ENCODE results near the gene NASP.
A peak's percentile ranks its signal among the peaks of the same experiment; 100 is the strongest.

The NASP gene

DNA sequence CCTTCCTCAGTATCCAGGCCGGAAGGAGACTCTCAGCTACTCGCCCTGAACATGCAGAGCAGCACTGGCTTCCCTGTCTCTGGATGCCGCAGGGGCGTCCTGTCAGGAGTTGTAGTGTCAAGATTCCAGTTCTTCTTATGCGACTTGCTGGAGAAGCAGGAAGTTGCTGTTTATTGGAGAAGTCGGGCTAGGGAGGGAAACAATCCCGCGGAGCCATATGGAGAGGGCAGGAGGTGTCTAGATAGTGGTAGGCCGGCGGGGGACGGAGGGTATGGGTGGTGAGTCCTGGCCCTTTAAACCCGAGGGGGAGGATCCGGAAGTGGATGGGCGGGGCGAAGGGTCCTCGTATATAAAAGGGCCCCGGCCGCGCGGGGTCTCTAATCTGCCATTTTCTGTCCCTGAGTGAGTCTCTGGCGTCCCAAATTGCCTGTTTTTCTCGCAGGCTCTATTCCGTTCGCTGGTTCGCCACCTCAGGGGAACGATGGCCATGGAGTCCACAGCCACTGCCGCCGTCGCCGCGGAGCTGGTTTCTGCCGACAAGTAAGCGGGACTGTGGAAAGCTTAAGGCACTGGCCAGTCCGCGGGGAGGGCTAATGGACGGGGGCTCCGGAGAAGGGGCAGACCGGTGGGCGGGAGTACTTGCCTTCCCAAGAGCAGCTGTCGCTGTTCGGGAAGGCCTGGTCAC lies at the start of gene NASP:
Gene NASP (plus strand): TSS at position 376 of the 685 bp plus-strand sequence. CDS start 106 bp downstream, at position 482.
- DNase-seq (ENCODE audit: low read depth in 2 of 2) = peak; percentile 84 to 85

DNA sequence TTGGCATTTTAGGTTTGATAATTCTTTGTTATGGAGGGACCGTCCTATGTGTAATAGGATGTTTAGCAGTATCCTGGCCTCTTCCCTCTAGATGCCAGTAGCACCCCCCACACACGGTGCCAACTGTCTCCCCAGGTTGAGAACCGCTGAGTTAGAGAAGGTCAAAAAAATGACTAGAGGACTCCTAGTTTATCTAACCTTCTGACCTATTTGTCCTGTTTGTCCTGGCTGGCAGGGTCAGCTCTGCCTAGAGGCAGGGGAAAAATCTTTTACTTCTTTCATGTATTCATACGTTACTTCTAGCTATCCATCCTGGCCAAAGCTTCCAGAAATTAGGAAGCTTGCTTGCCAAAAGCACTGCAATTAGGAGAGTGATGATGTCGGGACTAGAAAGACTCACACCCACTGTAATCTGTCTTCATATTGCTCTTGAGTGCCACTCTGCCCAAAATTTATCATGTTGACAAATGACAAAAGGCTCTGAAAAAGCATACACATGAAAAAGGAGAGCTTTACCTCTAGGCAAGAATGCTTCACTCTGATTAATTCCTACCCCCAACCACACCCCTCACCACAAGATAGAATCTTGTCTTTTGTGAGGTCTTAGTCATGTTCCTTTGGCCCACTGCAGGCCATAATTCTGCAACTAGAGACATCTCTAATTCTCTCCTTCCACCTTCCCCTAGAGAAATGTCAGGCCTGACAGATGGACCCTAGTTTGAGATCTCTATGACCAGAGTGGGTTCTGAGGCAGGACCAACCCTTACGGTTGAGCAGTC lies 47.7 kb upstream of the NASP start:
- DNase-seq (ENCODE audit: low read depth in 2 of 2) = no peak

- no peak for DNase-seq (ENCODE audit: low read depth in 2 of 2)
Measured at GRCh38 chr1:45536886-45537285, 47.0 kb upstream of the NASP start.

DNA sequence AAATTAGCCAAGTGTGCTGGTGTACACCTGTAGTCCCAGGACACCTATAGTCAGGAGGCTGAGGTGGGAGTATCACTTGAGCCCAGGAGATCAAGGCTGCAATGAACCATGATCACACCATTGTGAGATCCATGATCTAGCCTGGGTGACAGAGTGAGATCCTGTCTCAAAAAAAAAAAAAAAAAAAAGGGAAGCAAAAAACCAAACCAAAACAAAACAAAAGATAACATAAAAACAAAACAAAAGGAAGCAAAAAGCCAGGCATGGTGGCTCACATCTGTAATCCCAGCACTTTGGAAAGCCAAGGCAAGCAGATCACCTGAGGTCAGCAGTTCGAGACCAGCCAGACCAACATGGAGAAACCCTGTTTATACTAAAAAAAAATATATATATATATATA lies 42.6 kb upstream of the NASP start:
- DNase-seq (ENCODE audit: low read depth in 2 of 2) = no peak

DNA sequence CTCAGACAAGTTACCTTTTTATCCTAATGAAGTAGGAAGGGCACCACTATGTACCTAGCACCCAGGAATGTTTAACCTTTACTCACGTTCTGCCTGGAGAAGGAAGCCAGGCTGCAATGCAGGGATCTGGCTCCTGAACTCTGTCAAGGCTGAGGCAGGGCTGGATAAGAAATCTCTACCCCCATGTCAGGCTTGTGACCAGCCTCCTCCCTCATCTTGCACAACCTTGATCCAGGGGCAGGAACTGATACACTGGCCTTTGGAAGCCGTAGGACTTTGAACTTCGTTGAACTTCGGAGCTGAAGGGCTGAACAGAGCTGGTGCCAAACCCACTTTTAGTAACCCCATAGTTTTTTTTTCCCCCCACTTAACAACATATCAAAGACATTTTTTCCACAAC lies 41.2 kb upstream of the NASP start:
- DNase-seq (ENCODE audit: low read depth in 2 of 2) = no peak

DNA sequence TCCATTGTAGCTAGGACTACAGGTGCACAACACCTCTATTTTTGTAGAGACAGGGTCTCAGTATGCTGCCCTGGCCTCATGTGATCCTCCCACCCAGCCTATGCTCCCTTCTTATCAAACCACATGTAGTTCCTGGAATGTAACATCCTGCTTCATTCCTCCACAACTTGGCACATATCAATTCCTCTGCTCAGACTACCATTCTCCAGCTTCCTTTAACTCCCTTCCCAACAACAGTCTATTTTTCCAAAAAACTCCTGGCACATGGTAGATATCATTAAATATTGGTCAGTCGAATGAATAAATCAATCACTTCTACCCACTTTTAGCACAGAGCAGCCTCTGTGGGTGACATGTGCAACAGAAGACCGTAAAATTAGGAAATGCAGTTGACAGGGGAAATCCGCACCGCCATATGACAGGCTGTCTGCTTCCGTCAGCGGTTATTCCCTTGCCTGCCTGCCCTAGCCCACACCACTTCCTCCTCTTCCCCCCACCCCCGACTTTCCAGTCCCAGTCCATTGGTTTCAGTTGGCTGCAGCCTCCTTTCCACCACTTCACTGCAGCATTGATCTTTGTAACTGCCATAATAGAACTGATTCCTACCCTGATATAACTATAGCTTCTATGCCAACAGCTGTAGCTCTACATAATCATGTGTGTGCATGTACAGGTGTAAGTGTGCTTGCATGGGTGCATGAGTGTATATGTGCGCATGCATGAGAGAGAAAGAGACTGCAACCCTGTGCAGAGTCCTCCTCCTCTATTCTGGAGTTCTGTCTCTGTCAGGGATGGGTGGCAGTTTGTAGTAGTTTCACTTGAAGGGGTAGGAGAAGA lies 40.0 kb upstream of the NASP start:
- peak; percentile 43 to 49 for DNase-seq (ENCODE audit: low read depth in 2 of 2)

DNA sequence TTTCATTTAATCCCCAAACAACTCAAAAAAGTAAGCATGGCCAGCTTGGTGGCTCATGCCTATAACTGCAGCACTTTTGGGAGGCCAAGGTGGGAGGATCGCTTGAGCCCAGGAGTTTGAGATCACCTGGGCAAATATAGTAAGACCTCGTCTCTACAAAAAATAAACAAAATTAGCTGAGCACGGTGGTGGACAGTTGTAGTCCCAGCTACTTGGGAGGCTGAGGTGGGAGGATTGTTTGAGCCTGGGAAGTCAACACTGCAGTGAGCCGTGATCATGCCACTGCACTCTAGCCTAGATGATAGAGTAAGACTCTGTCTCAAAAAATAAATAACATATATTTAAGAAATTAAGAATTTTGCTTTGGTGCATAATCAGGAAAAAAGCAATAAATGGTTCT lies 39.3 kb upstream of the NASP start:
- DNase-seq (ENCODE audit: low read depth in 2 of 2) = no peak

- DNase-seq (ENCODE audit: low read depth in 2 of 2) = no peak
Measured at GRCh38 chr1:45545019-45545493, 38.8 kb upstream of the NASP start.

DNA sequence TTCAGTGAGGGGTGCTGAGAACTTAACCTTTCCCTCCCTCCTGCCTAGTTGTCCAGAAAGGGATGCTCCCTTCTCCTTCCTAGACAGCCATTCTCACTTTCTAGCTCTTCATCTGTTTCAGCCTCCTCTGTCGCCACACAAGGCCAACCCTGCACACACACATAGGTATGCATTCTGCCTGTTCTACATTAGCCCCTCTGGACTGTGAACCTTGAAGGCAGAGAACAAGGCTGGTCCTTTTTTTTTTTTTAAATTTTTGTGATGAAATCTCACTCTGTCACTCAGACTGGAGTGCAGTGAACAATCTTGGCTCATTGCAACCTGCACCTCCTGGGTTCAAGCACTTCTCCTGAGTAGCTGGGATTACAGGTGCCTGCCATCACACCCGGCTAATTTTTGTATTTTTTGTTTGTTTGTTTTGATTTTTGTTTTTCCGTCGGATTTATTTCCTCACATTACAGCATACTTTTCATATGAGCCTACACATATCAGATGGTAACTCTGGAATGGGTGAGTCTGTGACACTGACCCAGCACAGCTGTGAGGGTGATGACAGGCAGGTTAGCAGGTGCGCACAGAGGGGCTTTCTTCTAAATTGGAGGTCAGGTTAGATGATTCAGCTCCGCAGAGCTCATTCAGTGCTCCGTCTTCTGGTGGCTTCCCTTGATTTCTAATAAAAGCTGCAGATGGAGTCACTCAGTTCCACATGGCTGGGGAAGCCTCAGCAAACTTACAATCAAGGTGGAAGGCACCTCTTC lies 38.1 kb upstream of the NASP start:
- no peak for DNase-seq (ENCODE audit: low read depth in 2 of 2)

DNA sequence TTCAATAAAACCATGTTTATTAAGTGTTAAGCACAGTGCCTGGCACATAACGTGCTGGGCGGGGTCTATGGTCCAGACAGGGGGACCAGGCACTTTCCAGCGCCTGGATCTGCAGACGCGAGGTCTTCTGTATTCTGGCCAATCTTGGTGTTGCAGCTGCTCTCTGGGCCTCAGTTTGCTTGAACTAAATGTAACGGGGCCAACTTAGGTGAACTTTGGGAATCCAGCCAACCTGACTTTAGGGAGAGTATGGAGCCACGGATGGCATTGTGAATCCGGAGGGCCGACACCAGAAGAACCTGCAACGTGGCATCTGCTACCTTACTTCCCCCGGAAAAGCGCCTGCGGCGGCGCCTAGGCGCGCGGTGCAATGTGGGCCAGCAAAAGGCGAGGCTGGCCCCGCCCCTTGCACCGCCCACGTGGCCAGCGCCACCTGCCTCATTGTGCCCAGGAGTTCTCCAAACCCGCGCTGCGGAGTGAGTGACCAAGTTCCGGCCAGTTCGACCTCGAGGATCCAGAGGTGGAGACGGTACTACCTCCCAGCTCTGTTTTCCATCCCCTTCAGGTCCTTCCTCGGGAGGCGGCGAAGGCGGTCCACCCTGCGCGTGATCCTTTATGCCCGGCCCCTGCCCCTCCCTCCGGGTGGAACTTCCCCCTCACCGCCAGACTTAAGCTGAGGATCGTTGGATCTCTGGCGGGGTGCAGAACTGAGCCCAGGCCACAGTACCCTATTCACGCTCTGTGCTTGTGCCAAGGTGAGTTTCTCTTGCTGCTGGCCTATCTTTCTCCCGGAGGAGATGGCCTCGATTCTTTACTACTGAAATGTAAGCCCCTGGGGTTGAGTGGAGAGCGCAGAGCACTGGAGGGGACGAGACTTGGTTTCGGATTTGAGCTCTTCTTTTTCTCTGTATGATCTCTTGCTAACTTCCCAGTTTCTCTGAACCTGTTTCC lies 33.2 kb upstream of the NASP start, which contains the start of gene AKR1A1:
Gene AKR1A1 (plus strand): TSS at position 426 of the 951 bp plus-strand sequence. CDS start 10,969 bp downstream, outside the sequence.
- DNase-seq (ENCODE audit: low read depth in 2 of 2) = peak; percentile 79 to 86

GRCh38 chr1:45551684-45552083 lies 32.2 kb upstream of the NASP start:
- DNase-seq (ENCODE audit: low read depth in 2 of 2) = no peak

DNA sequence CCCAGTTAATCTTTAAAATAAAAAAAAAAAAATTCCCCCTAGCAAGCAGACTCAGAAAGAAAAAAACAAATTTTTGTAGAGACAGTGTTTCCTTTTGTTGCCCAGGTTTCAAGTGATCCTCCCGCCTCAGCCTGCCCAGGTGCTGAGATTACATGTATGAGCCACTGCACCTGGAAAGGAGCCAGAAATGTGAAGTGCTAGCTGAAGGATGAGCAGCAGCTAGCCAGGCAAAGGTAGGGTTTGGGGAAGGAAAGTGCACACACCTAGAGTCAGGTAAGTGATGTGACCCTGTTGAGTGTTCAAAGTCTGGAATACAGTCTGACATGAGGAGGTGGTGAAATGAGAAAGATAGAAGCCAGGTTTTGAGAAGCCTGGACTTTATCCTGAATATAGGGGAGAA lies 31.5 kb upstream of the NASP start:
- DNase-seq (ENCODE audit: low read depth in 2 of 2) = no peak

- no peak for DNase-seq (ENCODE audit: low read depth in 2 of 2)
Measured at GRCh38 chr1:45554198-45554597, 29.6 kb upstream of the NASP start.

GRCh38 chr1:45557422-45557944 lies 26.4 kb upstream of the NASP start:
- no peak for DNase-seq (ENCODE audit: low read depth in 2 of 2)

DNA sequence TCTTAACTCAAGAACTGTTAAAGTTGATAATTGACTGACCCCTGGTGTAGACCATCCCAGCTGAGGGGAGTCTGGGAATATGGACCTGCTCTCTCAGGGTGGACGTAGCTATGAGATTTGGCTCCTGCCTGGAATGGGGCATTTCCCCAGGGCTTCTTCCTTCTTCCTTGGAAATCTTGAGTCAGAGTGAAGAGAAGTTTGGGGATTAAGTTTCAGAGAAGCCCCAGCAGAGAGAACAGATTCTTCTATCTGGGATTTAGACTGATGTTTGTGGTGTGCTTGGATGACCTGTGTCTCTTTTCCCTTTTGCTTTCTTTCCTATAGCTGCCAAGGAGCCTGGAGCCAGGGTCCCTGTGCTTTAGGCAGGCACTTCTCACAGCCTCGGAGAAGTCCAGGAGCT lies 20.0 kb upstream of the NASP start:
- no peak for DNase-seq (ENCODE audit: low read depth in 2 of 2)

GRCh38 chr1:45566722-45567121 lies 17.1 kb upstream of the NASP start:
- no peak for DNase-seq (ENCODE audit: low read depth in 2 of 2)

- DNase-seq (ENCODE audit: low read depth in 2 of 2) = no peak
Measured at GRCh38 chr1:45567911-45568310, 15.9 kb upstream of the NASP start.

DNA sequence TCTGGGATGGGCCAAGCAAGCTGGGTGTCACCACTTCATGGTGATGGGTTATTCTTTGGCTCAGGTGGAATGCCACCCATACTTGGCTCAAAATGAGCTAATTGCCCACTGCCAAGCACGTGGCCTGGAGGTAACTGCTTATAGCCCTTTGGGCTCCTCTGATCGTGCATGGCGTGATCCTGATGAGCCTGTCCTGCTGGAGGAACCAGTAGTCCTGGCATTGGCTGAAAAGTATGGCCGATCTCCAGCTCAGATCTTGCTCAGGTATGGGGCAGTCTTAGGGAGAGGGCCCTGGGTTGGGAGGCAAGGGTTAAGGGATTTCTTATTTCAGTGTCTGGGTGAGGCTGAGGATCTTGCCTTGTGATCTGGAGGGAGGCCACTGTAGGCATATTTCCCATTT lies 15.4 kb upstream of the NASP start:
- no peak for DNase-seq (ENCODE audit: low read depth in 2 of 2)

- no peak for DNase-seq (ENCODE audit: low read depth in 2 of 2)
Measured at GRCh38 chr1:45569571-45569961, 14.3 kb upstream of the NASP start.

DNA sequence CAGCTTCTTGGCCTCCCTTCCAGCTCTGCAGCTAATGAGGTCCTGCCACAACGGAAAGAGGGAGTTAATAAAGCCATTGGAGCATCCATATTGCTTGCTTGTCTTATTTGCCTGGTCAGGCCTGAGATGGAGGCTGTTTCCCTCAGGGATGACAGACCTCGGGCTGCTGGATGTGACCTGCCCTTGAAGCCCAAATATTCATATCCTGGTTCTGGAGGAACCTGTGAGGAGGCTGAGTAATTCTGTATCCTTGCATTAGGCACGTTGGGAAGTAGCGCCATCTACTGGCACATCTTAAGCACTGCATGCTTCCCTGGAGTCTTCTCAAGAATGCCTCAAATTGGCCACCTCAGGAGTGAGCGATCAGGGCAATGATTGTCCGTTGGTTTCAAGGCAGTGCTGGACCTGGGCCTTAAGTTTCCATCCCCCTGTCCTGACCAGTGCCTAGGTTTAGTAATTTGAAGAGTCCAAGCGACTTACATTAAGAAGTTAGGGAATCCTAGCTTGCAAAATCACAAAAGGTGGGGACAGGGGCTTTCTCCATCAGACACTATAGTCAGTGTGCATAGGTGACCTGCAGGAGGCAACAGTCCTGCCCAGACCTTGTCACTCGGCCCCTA lies 13.8 kb upstream of the NASP start:
- DNase-seq (ENCODE audit: low read depth in 2 of 2) = peak; percentile 43 to 54
